GM23338 (cell line): ENCODE data around the gene IL20. TPM values are rescaled to one million over a fixed set of nuclear protein-coding genes. Genes with fewer than 3 reads are reported as not detected.

Experiments used
- ATAC-seq: fragments of 200-7000 bp; cut with Tn5 transposase; 3 replicates; pipeline ENCODE4 v1.9.1; 2020
- DNase-seq: peaks from one replicate; pipeline ENCODE4 v3.0.0-alpha.2; 2015; ENCODE audit warnings: low spot score
- H2AFZ ChIP-seq: fragments of 200-600 bp; sonication (generic); 2 replicates; pipeline ENCODE4 v1.8.0; 2016; ENCODE audit warnings: antibody characterized with exemption, mild to moderate bottlenecking, moderate library complexity
- H3F3A ChIP-seq: fragments of 200-600 bp; sonication (generic); replicated peaks from 2 replicates; pipeline ENCODE4 v1.8.0; 2017; ENCODE audit warnings: antibody characterized with exemption, mixed run types, low read depth
- H3K27ac ChIP-seq: fragments of 200-600 bp; sonication (generic); 2 replicates; pipeline ENCODE4 v1.6.1; 2016; ENCODE audit warnings: low read depth
- H3K27me3 ChIP-seq: fragments of 200-600 bp; sonication (generic); 2 replicates; pipeline ENCODE4 v1.8.0; 2016; ENCODE audit warnings: mild to moderate bottlenecking, mixed run types, moderate library complexity; ENCODE audit not compliant: insufficient read depth
- H3K36me3 ChIP-seq: fragments of 200-600 bp; sonication (generic); 2 replicates; pipeline ENCODE4 v1.8.0; 2016; ENCODE audit warnings: mild to moderate bottlenecking; ENCODE audit not compliant: insufficient read depth
- H3K4me1 ChIP-seq: fragments of 200-600 bp; sonication (generic); 2 replicates; pipeline ENCODE4 v1.8.0; 2016; ENCODE audit warnings: mild to moderate bottlenecking, moderate library complexity; ENCODE audit not compliant: insufficient read depth
- H3K4me2 ChIP-seq: fragments of 200-600 bp; sonication (generic); 2 replicates; pipeline ENCODE4 v1.7.1; 2017; ENCODE audit warnings: mixed run types
- H3K4me3 ChIP-seq: fragments of 200-600 bp; sonication (generic); 2 replicates; pipeline ENCODE4 v1.6.1; 2016; ENCODE audit warnings: mixed run types
- H3K79me2 ChIP-seq: fragments of 200-600 bp; sonication (generic); replicated peaks from 2 replicates; pipeline ENCODE4 v1.8.0; 2017; ENCODE audit warnings: mild to moderate bottlenecking; ENCODE audit not compliant: insufficient read depth
- H3K9me2 ChIP-seq: fragments of 200-600 bp; sonication (generic); 2 replicates; pipeline ENCODE4 v1.8.0; 2017; ENCODE audit not compliant: insufficient read depth
- H4K20me1 ChIP-seq: fragments of 200-600 bp; sonication (generic); replicated peaks from 2 replicates; pipeline ENCODE4 v1.8.0; 2017; ENCODE audit warnings: mild to moderate bottlenecking; ENCODE audit not compliant: insufficient read depth
- H3K27ac Mint-ChIP-seq: 2 replicates; pipeline ENCODE4 v1.8.0; 2020; ENCODE audit warnings: inconsistent platforms, mild to moderate bottlenecking, moderate library complexity, mixed read lengths
- H3K27me3 Mint-ChIP-seq: 3 replicates; pipeline ENCODE4 v1.8.0; 2022; ENCODE audit warnings: low read depth, mild to moderate bottlenecking, moderate library complexity, mixed read lengths, inconsistent platforms; ENCODE audit not compliant: insufficient read depth, poor library complexity
- H3K36me3 Mint-ChIP-seq: 3 replicates; pipeline ENCODE4 v1.8.0; 2021; ENCODE audit warnings: low read depth, mild to moderate bottlenecking, inconsistent platforms, moderate library complexity, mixed read lengths
- H3K4me1 Mint-ChIP-seq: 3 replicates; pipeline ENCODE4 v1.8.0; 2020; ENCODE audit warnings: mild to moderate bottlenecking, inconsistent platforms, mixed read lengths
- H3K4me3 Mint-ChIP-seq: 3 replicates; pipeline ENCODE4 v1.8.0; 2021; ENCODE audit warnings: moderate library complexity, mild to moderate bottlenecking, inconsistent platforms, mixed read lengths
- H3K9me3 Mint-ChIP-seq: 3 replicates; pipeline ENCODE4 v1.8.0; 2020; ENCODE audit warnings: moderate library complexity, mild to moderate bottlenecking, inconsistent platforms, mixed read lengths
- CREB1 ChIP-seq: fragments of 250-450 bp; sonication (Bioruptor Pico); IDR thresholded peaks from 2 replicates; pipeline ENCODE4 v1.5.0; 2020; ENCODE audit warnings: low read depth, mild to moderate bottlenecking, moderate library complexity
- ETS1 ChIP-seq: IDR thresholded peaks from 2 replicates; pipeline ENCODE4 v1.6.1; 2016; ENCODE audit warnings: antibody characterized with exemption
- EZH2 ChIP-seq: fragments of 200-600 bp; sonication (generic); IDR thresholded peaks from one replicate; pipeline ENCODE4 v1.8.0; 2017; ENCODE audit warnings: antibody characterized with exemption, mild to moderate bottlenecking, low read depth; ENCODE audit not compliant: unreplicated experiment
- EZH2phosphoT487 ChIP-seq: fragments of 200-600 bp; sonication (generic); IDR thresholded peaks from one replicate; pipeline ENCODE4 v1.8.1; 2018; ENCODE audit warnings: antibody characterized with exemption; ENCODE audit not compliant: unreplicated experiment
- JUNB ChIP-seq: IDR thresholded peaks from one replicate; pipeline ENCODE4 v1.6.1; 2016; ENCODE audit warnings: antibody characterized with exemption; ENCODE audit not compliant: unreplicated experiment
- NANOG ChIP-seq: IDR thresholded peaks from 2 replicates; pipeline ENCODE4 v1.6.1; 2016; ENCODE audit warnings: antibody characterized with exemption, borderline replicate concordance
- POLR2AphosphoS5 ChIP-seq: IDR thresholded peaks from 2 replicates; pipeline ENCODE4 v1.6.1; 2016; ENCODE audit warnings: antibody characterized with exemption, low read depth
- STAT1 ChIP-seq: IDR thresholded peaks from one replicate; pipeline ENCODE4 v1.6.1; 2016; ENCODE audit warnings: antibody characterized with exemption; ENCODE audit not compliant: unreplicated experiment
- ZNF114 ChIP-seq: fragments of 250-450 bp; sonication (Bioruptor Pico); IDR thresholded peaks from 2 replicates; pipeline ENCODE4 v1.5.0; 2020; ENCODE audit warnings: mild to moderate bottlenecking, moderate library complexity
- ZNF462 ChIP-seq: fragments of 250-450 bp; sonication (Bioruptor Pico); IDR thresholded peaks from 2 replicates; pipeline ENCODE4 v1.5.0; 2020; ENCODE audit warnings: mild to moderate bottlenecking, moderate library complexity
- polyA plus RNA-seq: library from polyadenylated mRNA; unstranded; fragments of >200 nt; fragmentation: Nextera tagmentation; extraction: Ambion mirVana; gene quantifications from 2 replicates; pipeline ENCODE4 v1.2.1, GENCODE V29; 2016
- total RNA-seq: library from RNA; depleted of rRNA; stranded (reverse); fragments of >200 nt; shearing (Covaris generic); gene quantifications from 2 replicates; pipeline ENCODE4 v1.2.3, GENCODE V29; 2014
- TF ChIP-seq, protein P1 (sequence below): IDR thresholded peaks from one replicate; pipeline ENCODE4 v1.6.1; 2018; ENCODE audit warnings: antibody characterized with exemption; ENCODE audit not compliant: unreplicated experiment

The IL20 gene
- total and polyA plus RNA-seq, 2 experiments from 2014 or later: not detected

DNA sequence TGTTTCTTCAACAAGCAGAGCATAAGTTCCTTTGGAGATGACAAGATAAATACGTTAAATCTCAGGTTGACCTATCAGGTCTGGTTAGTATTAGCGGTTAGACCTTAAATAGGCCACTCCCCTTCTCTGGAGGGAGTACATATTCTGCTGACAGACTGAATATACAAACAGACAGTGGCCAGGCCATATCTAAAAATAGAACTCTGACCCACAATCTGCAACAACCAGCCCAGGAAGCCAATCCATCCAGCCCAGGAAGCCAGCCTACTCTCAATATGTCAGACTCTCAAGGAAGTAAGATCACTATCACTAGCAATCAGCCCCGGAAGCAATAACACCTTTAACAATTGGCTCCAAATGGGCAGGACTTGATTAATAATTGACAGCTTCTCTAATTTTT, 6.7 kb downstream of the IL20 start:
- H3K4me3 Mint-ChIP-seq: no peak overlapping the region
- Histone ChIP-seq H3F3A (no peaks in the 10 kb centered on the region), H4K20me1 (no peaks in the 10 kb centered on the region), H2AFZ (no peak overlapping the region), H3K79me2 (no peaks in the 10 kb centered on the region), H3K9me2 (peaks cover 12% of the 10 kb centered on the region; the same call in 1 of the 2 replicates), H3K4me3 (no peak overlapping the region), H3K36me3 (no peaks in the 10 kb centered on the region), H3K27me3 (no peaks in the 10 kb centered on the region), H3K4me1 (no peaks in the 10 kb centered on the region), H3K27ac (no peak overlapping the region), H3K4me2 (no peak overlapping the region)
- DNase-seq (no peak), ATAC-seq (no peak)
- TF ChIP-seq CREB1: no peak
- TF ChIP-seq, protein P1, sequence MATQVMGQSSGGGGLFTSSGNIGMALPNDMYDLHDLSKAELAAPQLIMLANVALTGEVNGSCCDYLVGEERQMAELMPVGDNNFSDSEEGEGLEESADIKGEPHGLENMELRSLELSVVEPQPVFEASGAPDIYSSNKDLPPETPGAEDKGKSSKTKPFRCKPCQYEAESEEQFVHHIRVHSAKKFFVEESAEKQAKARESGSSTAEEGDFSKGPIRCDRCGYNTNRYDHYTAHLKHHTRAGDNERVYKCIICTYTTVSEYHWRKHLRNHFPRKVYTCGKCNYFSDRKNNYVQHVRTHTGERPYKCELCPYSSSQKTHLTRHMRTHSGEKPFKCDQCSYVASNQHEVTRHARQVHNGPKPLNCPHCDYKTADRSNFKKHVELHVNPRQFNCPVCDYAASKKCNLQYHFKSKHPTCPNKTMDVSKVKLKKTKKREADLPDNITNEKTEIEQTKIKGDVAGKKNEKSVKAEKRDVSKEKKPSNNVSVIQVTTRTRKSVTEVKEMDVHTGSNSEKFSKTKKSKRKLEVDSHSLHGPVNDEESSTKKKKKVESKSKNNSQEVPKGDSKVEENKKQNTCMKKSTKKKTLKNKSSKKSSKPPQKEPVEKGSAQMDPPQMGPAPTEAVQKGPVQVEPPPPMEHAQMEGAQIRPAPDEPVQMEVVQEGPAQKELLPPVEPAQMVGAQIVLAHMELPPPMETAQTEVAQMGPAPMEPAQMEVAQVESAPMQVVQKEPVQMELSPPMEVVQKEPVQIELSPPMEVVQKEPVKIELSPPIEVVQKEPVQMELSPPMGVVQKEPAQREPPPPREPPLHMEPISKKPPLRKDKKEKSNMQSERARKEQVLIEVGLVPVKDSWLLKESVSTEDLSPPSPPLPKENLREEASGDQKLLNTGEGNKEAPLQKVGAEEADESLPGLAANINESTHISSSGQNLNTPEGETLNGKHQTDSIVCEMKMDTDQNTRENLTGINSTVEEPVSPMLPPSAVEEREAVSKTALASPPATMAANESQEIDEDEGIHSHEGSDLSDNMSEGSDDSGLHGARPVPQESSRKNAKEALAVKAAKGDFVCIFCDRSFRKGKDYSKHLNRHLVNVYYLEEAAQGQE: no peak
- TF ChIP-seq ZNF462 (CRISPR knock-in tag): no peak
- TF ChIP-seq EZH2phosphoT487: no peak
- no peak for TF ChIP-seq ETS1
- TF ChIP-seq EZH2: no peak
- TF ChIP-seq NANOG: no peak
- TF ChIP-seq POLR2AphosphoS5: no peak
- no peak for TF ChIP-seq STAT1
- no peak for TF ChIP-seq JUNB
- no peak for TF ChIP-seq ZNF114 (CRISPR knock-in tag)
- H3K36me3 Mint-ChIP-seq: no peaks in the 10 kb centered on the region
- H3K4me1 Mint-ChIP-seq: no peaks in the 10 kb centered on the region
- H3K9me3 Mint-ChIP-seq: peaks cover 9% of the 10 kb centered on the region; the same call in 2 of the 3 replicates
- no peak overlapping the region for H3K27ac Mint-ChIP-seq
- peaks cover 2% of the 10 kb centered on the region for H3K27me3 Mint-ChIP-seq
